GM13977 (cell line): Measurements from ENCODE around the gene MUC6.

Experiments
- DNase-seq: peaks from one replicate; pipeline ENCODE4 v3.0.0; 2012; ENCODE audit warnings: low spot score
- in situ Hi-C: fragments of 300-500 bp; cut with MboI; formaldehyde crosslinking; loops from one replicate; pipeline ENCODE4 v1.12.0; 2022; ENCODE audit warnings: low sequenced_read_pairs, low pct_unique_long_range_greater_than_20kb, mixed read lengths, inconsistent platforms; ENCODE audit not compliant: unreplicated experiment
- TF ChIP-seq, protein P1 (sequence below): IDR thresholded peaks from 2 replicates; pipeline ENCODE4 v1.5.1; 2012; ENCODE audit warnings: mild to moderate bottlenecking, control low read depth; ENCODE audit not compliant: insufficient read depth; ENCODE audit errors: extremely low read depth, missing control alignments

The MUC6 gene

GRCh38 chr11:968822-969221 is 67.7 kb downstream of the MUC6 start:
- in situ Hi-C loops: no loop called here
- DNase-seq: no peak
- TF ChIP-seq, protein P1, sequence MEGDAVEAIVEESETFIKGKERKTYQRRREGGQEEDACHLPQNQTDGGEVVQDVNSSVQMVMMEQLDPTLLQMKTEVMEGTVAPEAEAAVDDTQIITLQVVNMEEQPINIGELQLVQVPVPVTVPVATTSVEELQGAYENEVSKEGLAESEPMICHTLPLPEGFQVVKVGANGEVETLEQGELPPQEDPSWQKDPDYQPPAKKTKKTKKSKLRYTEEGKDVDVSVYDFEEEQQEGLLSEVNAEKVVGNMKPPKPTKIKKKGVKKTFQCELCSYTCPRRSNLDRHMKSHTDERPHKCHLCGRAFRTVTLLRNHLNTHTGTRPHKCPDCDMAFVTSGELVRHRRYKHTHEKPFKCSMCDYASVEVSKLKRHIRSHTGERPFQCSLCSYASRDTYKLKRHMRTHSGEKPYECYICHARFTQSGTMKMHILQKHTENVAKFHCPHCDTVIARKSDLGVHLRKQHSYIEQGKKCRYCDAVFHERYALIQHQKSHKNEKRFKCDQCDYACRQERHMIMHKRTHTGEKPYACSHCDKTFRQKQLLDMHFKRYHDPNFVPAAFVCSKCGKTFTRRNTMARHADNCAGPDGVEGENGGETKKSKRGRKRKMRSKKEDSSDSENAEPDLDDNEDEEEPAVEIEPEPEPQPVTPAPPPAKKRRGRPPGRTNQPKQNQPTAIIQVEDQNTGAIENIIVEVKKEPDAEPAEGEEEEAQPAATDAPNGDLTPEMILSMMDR: no peak

- in situ Hi-C loops: no loop called here
- DNase-seq: no peak
Observed at GRCh38 chr11:967995-968751, 68.3 kb downstream of the MUC6 start.

DNA sequence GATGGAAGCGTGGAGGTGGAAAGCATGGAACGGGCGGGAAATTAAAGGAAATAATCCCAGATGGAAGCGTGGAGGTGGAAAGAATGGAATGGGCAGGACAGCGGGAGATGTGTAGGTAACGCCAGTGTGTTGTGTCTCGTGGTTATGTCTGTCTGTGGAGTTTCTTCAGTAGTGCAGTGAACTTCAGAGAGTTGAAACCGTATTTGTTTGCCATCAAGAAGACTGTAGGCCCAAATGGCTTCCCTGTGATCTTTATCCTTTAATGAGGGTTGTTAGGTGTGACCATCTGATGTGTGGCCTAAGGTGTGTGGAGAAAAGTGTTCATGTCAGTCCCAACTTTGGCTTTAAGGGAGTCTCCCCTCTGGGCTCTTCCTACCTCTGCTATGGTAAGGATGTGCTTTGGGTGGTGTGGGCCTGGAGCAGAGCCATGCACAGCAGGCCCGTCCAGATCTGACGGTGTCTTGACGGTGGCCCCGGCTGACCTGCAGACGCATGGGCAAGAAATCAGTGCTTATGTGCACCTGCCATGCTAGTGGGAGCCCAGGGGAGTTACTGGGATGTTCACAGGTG is 71.2 kb downstream of the MUC6 start:
- no peak for DNase-seq
- in situ Hi-C loops: no loop called here
- TF ChIP-seq, protein P1: no peak

More at GRCh38 chr11:967995-968751, 68.3 kb downstream of the MUC6 start:
- TF ChIP-seq, protein P1: no peak

DNA sequence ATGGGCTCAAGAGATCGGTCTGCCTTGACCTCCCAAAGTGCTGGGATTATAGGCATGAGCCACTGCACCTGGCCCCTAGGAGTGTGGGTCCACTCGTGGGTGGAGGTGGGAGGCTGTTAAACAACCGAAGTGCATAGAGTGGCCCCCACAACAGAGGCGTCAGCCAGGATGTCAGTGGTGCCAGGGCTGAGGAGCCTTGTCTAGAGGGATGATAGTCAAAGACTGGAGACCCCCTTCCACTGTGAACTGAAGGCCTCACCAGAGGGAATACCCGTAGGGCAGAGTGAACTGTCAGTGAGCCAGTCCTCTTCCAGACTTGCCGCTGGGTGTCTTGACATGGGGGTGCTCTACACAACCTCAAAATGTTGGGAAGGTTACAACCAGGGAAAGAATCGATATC is 72.7 kb downstream of the MUC6 start:
- no peak for DNase-seq
- in situ Hi-C loops: no loop called here
- TF ChIP-seq, protein P1: no peak
